Prostate gland (tissue), 2 donors: Measurements from ENCODE around the gene NEURL1B.

Experiments used
- POLR2AphosphoS5 ChIP-seq: sonication (generic); formaldehyde crosslinking; IDR thresholded peaks from one replicate; pipeline ENCODE4 v1.6.1; 2017; ENCODE audit warnings: antibody characterized with exemption
- TF ChIP-seq, protein P1 (sequence below), 4 experiments: fragments of 200-600 bp in 2 of 4; fragments of 450-650 bp in 2 of 4; sonication (generic) in 2 of 4; IDR thresholded peaks; 1 replicate in 3 of 4; 2 replicates in 1 of 4; pipeline ENCODE4 v1.5.1; 2016 to 2019; ENCODE audit warnings: antibody characterized with exemption in 4 of 4, mild to moderate bottlenecking in 2 of 4, moderate library complexity in 2 of 4

DNA sequence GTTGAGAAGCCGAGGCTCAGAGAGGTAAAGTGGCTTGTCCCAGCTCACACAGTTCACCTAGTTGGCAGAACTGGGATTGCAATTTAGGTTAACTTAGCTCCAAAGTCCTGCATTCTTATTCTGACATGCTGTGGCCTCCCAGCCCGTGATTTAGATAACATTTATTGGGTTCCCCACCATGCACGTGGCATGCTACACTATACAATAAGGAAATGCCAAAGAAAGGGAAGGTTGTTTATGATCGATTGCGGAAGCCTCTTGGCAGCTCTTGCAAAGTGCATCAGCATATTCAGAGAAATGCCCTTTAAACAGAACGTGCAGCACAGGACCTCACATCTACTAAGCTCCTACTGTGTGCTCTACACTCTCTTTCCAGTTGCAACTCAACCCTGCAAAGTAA is 3.2 kb downstream of the NEURL1B start:
- TF ChIP-seq, protein P1, sequence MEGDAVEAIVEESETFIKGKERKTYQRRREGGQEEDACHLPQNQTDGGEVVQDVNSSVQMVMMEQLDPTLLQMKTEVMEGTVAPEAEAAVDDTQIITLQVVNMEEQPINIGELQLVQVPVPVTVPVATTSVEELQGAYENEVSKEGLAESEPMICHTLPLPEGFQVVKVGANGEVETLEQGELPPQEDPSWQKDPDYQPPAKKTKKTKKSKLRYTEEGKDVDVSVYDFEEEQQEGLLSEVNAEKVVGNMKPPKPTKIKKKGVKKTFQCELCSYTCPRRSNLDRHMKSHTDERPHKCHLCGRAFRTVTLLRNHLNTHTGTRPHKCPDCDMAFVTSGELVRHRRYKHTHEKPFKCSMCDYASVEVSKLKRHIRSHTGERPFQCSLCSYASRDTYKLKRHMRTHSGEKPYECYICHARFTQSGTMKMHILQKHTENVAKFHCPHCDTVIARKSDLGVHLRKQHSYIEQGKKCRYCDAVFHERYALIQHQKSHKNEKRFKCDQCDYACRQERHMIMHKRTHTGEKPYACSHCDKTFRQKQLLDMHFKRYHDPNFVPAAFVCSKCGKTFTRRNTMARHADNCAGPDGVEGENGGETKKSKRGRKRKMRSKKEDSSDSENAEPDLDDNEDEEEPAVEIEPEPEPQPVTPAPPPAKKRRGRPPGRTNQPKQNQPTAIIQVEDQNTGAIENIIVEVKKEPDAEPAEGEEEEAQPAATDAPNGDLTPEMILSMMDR (IDR thresholded peaks at IDR 0.05): no peak
- no peak for TF ChIP-seq POLR2AphosphoS5
